ENCODE measurements around the gene PLPPR1. TPM values are rescaled to one million over a fixed set of nuclear protein-coding genes. Genes with fewer than 3 reads are reported as not detected.
"Not testable (repeated sequence)": the region's sequence is repeated elsewhere in the genome, so short reads cannot be mapped to it uniquely, and the experiment has no call there.

The PLPPR1 gene
- total and polyA plus RNA-seq, 2 of the 13 experiments (the other 11 are each of a cell fraction or from before 2014, with no cell fraction given): 16.0 to 84.7 TPM

DNA sequence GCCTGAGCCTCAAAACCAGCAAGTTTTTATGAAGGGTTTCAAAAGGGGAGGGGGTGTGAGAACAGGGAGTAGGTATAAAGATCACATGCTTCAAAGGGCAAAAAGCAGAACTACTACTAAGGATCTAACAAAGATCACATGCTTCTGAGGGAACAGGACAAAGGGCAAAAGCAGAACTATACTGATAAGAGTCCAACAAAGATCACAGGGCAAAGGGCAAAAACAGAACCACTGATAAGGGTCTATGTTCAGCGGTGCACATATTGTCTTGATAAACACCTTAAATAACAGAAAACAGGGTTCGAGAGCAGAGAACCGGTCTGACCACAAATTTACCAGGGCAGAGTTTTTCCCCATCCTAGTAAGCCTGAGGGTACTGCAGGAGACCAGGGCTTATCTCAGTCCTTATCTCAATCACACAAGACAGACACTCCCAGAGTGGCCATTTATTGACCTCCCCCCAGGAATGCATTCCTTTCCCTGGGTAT lies 298.9 kb downstream of the PLPPR1 start (continued):
- TF ChIP-seq ADNP (CRISPR knock-in tag; IDR thresholded peaks at IDR 0.05) (peak; percentile 59; the same call in 1 of the 2 replicates), ZNF816 (CRISPR knock-in tag; IDR thresholded peaks at IDR 0.05; ENCODE audit: borderline replicate concordance) (peak; percentile 82; the same call in 1 of the 2 replicates), ZNF629 (CRISPR knock-in tag; conservative IDR thresholded peaks at IDR 0.05) (peak; percentile 7; the same call in 1 of the 2 replicates), ZNF331 (CRISPR knock-in tag; IDR thresholded peaks at IDR 0.05) (peak; percentile 71; the same call in 1 of the 2 replicates), HNF4A (CRISPR knock-in tag; IDR thresholded peaks at IDR 0.05) (peak; percentile 99), CEBPG (CRISPR knock-in tag; IDR thresholded peaks at IDR 0.05) (0 out of 2 replicates have a peak, but pooled peaks have one; percentile 17), CC2D1A (CRISPR knock-in tag; IDR thresholded peaks at IDR 0.05) (peak; percentile 89; the same call in 1 of the 2 replicates), ZFP1 (CRISPR knock-in tag; IDR thresholded peaks at IDR 0.05) (peak; percentile 76; the same call in 1 of the 2 replicates), ZNF772 (CRISPR knock-in tag; IDR thresholded peaks at IDR 0.05) (peak; percentile 51; the same call in 1 of the 2 replicates), ZNF205 (CRISPR knock-in tag; IDR thresholded peaks at IDR 0.05) (peak; percentile 46; the same call in 1 of the 2 replicates), RXRA (CRISPR knock-in tag; IDR thresholded peaks at IDR 0.05) (peak; percentile 48; the same call in 1 of the 2 replicates), ZSCAN5A (CRISPR knock-in tag; IDR thresholded peaks at IDR 0.05; ENCODE audit: borderline replicate concordance) (peak; percentile 77; the same call in 1 of the 2 replicates), YEATS4 (CRISPR knock-in tag; IDR thresholded peaks at IDR 0.05; ENCODE audit: borderline replicate concordance) (0 out of 2 replicates have a peak, but pooled peaks have one; percentile 51), ZBTB20 (CRISPR knock-in tag; IDR thresholded peaks at IDR 0.05; ENCODE audit: borderline replicate concordance, low read depth) (peak; percentile 88; the same call in 1 of the 2 replicates), RFX3 (CRISPR knock-in tag; IDR thresholded peaks at IDR 0.05) (0 out of 2 replicates have a peak, but pooled peaks have one; percentile 11), ELF1 (CRISPR knock-in tag; IDR thresholded peaks at IDR 0.05) (peak; percentile 38; the same call in 1 of the 2 replicates), ZNF451 (CRISPR knock-in tag; IDR thresholded peaks at IDR 0.05) (peak; percentile 26; the same call in 1 of the 2 replicates), GABPA (CRISPR knock-in tag; IDR thresholded peaks at IDR 0.05; ENCODE audit: low read depth) (peak; percentile 37; the same call in 1 of the 2 replicates), TEAD2 (CRISPR knock-in tag; IDR thresholded peaks at IDR 0.05) (0 out of 2 replicates have a peak, but pooled peaks have one; percentile 19), SMC3 (IDR thresholded peaks at IDR 0.05; ENCODE audit: low read length) (peak; percentile 10; the same call in 1 of the 2 replicates)
- TF ChIP-seq, protein P1, sequence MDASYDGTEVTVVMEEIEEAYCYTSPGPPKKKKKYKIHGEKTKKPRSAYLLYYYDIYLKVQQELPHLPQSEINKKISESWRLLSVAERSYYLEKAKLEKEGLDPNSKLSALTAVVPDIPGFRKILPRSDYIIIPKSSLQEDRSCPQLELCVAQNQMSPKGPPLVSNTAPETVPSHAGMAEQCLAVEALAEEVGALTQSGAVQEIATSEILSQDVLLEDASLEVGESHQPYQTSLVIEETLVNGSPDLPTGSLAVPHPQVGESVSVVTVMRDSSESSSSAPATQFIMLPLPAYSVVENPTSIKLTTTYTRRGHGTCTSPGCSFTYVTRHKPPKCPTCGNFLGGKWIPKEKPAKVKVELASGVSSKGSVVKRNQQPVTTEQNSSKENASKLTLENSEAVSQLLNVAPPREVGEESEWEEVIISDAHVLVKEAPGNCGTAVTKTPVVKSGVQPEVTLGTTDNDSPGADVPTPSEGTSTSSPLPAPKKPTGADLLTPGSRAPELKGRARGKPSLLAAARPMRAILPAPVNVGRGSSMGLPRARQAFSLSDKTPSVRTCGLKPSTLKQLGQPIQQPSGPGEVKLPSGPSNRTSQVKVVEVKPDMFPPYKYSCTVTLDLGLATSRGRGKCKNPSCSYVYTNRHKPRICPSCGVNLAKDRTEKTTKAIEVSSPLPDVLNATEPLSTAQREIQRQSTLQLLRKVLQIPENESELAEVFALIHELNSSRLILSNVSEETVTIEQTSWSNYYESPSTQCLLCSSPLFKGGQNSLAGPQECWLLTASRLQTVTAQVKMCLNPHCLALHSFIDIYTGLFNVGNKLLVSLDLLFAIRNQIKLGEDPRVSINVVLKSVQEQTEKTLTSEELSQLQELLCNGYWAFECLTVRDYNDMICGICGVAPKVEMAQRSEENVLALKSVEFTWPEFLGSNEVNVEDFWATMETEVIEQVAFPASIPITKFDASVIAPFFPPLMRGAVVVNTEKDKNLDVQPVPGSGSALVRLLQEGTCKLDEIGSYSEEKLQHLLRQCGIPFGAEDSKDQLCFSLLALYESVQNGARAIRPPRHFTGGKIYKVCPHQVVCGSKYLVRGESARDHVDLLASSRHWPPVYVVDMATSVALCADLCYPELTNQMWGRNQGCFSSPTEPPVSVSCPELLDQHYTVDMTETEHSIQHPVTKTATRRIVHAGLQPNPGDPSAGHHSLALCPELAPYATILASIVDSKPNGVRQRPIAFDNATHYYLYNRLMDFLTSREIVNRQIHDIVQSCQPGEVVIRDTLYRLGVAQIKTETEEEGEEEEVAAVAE (CRISPR knock-in tag; IDR thresholded peaks at IDR 0.05; ENCODE audit: borderline replicate concordance): peak; percentile 50; the same call in 1 of the 2 replicates
- TF ChIP-seq, protein P2, sequence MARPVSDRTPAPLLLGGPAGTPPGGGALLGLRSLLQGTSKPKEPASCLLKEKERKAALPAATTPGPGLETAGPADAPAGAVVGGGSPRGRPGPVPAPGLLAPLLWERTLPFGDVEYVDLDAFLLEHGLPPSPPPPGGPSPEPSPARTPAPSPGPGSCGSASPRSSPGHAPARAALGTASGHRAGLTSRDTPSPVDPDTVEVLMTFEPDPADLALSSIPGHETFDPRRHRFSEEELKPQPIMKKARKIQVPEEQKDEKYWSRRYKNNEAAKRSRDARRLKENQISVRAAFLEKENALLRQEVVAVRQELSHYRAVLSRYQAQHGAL (CRISPR knock-in tag; IDR thresholded peaks at IDR 0.05; ENCODE audit: not compliant biosample characterization): peak; percentile 33
- TF ChIP-seq, protein P3, sequence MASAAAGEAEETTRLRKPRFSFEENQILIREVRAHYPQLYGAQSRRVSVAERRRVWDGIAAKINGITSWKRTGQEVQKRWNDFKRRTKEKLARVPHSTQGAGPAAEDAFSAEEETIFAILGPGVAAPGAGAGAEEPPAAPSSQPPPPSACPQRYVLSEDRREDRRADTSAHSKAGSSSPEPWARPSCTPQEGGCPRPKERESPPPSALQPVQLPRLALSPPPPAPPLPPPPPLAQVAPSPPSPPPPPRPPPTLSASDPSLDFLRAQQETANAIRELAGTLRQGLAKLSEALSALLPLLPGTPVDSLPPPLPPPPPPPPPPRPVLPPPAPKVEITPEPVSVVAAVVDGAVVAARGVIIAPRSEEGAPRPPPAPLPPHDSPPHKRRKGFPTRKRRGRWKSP (CRISPR knock-in tag; IDR thresholded peaks at IDR 0.05): peak; percentile 71; the same call in 1 of the 2 replicates
- TF ChIP-seq GABPA (IDR thresholded peaks at IDR 0.05; ENCODE audit: low read depth, low read length): not testable (repeated sequence)
